Forelimb muscle (tissue), 1 donor: ENCODE data around the gene TXNRD1. TPM values are rescaled to one million over a fixed set of nuclear protein-coding genes. Genes with fewer than 3 reads are reported as not detected.
A peak's percentile ranks its signal among the peaks of the same experiment; 100 is the strongest.
"Not testable (repeated sequence)": the region's sequence is repeated elsewhere in the genome, so short reads cannot be mapped to it uniquely, and the experiment has no call there.

Experiments used
- DNase-seq: peaks from one replicate; pipeline ENCODE4 v3.0.0-alpha.2; 2013; ENCODE audit warnings: low read depth
- polyA plus RNA-seq: library from polyadenylated mRNA; unstranded; fragments of 120-200 nt; gene quantifications from one replicate; pipeline ENCODE4 v1.2.1, GENCODE V29; 2013; ENCODE audit not compliant: insufficient read length

TXNRD1 gene
- 42.0 TPM for polyA plus RNA-seq

- DNase-seq = peak; percentile 26
These were observed at the start of gene TXNRD1 for GRCh38 chr12:104215638-104216297. Gene TXNRD1 (plus strand): TSS chr12:104215779. CDS start chr12:104215803, 24 bp downstream.

GRCh38 chr12:104165801-104166200 lies 49.8 kb upstream of the TXNRD1 start:
- no peak for DNase-seq

- no peak for DNase-seq
These were observed 49.1 kb upstream of the TXNRD1 start for GRCh38 chr12:104166465-104166864.

- DNase-seq = no peak
These were observed 47.8 kb upstream of the TXNRD1 start for GRCh38 chr12:104167519-104168458.

GRCh38 chr12:104168596-104168995 lies 47.0 kb upstream of the TXNRD1 start:
- DNase-seq = no peak

GRCh38 chr12:104171785-104172569 lies 43.6 kb upstream of the TXNRD1 start:
- no peak for DNase-seq

GRCh38 chr12:104172570-104172947 lies 43.0 kb upstream of the TXNRD1 start:
- no peak for DNase-seq

- DNase-seq = not testable (repeated sequence)
These were observed 41.8 kb upstream of the TXNRD1 start for GRCh38 chr12:104173804-104174203.

GRCh38 chr12:104175726-104176247 lies 39.8 kb upstream of the TXNRD1 start:
- DNase-seq = no peak

- no peak for DNase-seq
These were observed 38.3 kb upstream of the TXNRD1 start for GRCh38 chr12:104177336-104177662.

- DNase-seq = no peak
These were observed 37.7 kb upstream of the TXNRD1 start for GRCh38 chr12:104177663-104178501.

GRCh38 chr12:104180374-104180773 lies 35.2 kb upstream of the TXNRD1 start:
- no peak for DNase-seq

- no peak for DNase-seq
These were observed 34.3 kb upstream of the TXNRD1 start for GRCh38 chr12:104181313-104181712.

GRCh38 chr12:104182144-104182543 lies 33.4 kb upstream of the TXNRD1 start:
- no peak for DNase-seq

- no peak for DNase-seq
These were observed 32.8 kb upstream of the TXNRD1 start for GRCh38 chr12:104182621-104183378.

- no peak for DNase-seq
These were observed 32.1 kb upstream of the TXNRD1 start for GRCh38 chr12:104183443-104183842.

GRCh38 chr12:104187446-104188155 lies 28.0 kb upstream of the TXNRD1 start:
- no peak for DNase-seq

GRCh38 chr12:104188534-104188933 lies 27.0 kb upstream of the TXNRD1 start:
- DNase-seq = no peak

GRCh38 chr12:104189915-104190555 lies 25.5 kb upstream of the TXNRD1 start:
- DNase-seq = no peak
